Ovary (tissue), 3 donors: ENCODE results near the gene GARNL3.

Experiments
- CTCF ChIP-seq, 3 donors: fragments of 450-650 bp in 2 of 3; fragments of 200-600 bp in 1 of 3; IDR thresholded peaks; one replicate each; pipeline versions ENCODE4 v1.5.1 to v1.8.0; 2016 to 2022; ENCODE audit warnings: antibody characterized with exemption in 3 of 3, mild to moderate bottlenecking in 1 of 3
- POLR2A ChIP-seq: fragments of 450-650 bp; IDR thresholded peaks from one replicate; pipeline ENCODE4 v1.6.1; 2017; ENCODE audit warnings: antibody characterized with exemption, mild to moderate bottlenecking, moderate library complexity
- donor health status: DM: no; HTN: no; CAD: no.

- TF ChIP-seq CTCF (IDR thresholded peaks at IDR 0.05) = no peak
- no peak for TF ChIP-seq POLR2A
These were observed 163.8 kb downstream of the GARNL3 start for GRCh38 chr9:127428348-127428747.
